ENCODE results near the gene WFS1. TPM values are rescaled to one million over a fixed set of nuclear protein-coding genes. Genes with fewer than 3 reads are reported as not detected.

WFS1 gene
- total RNA-seq, 1 experiment from 2014 or later, result 10.9 TPM

GRCh38 chr4:6271206-6271605 is 1.6 kb downstream of the WFS1 start:
- no peak for DNase-seq (ENCODE audit: low read depth, low spot score)
- in situ Hi-C loops (cut with HindIII; ENCODE audit: low pct_unique_long_range_greater_than_20kb, low sequenced_read_pairs), result loop anchor here (25.0 kb wide), 1 partner anchor 116 kb away; no protein-coding TSS in a partner anchor

DNA sequence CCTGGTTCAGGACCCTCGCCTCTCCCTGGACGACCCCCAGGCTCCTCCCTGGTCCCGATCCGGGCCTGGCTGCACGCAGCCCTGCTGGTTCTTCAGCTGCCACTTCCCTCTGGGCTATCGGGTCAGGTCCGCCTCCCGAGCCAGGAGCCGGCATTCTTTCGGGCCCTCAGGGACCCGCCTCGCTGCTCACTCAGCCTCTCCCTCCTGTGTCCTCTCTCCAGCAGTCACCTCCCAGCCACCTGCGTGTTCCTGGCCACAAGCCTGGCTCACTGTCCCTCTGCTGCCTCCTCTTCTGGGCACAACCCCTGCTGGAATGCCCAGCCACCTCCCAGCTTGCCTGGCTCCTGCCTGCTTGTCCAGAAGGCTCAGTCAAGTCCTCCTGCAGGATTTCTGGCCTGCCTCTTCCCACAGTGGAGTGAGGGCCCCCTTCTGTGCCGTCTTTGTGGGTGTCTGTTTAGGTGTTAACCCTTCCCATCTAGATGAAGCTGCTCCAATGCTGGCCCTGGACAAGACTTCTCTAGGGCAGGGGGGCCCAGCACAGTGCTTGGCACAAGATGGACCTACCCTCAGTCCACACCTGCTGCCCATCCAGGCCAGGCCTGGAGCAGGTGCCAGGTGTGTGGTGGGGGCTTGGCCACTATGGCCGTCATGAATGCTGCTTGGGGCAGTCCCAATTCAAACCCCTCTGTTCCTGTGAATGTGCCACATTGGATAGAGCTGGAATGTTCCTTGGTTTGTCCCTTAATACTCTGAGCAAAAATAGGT is 2.2 kb downstream of the WFS1 start:
- in situ Hi-C loops (cut with HindIII; ENCODE audit: low pct_unique_long_range_greater_than_20kb, low sequenced_read_pairs), result loop anchor here (25.0 kb wide), 1 partner anchor 115 kb away; no protein-coding TSS in a partner anchor
- no peak for DNase-seq (ENCODE audit: low read depth, low spot score)

DNA sequence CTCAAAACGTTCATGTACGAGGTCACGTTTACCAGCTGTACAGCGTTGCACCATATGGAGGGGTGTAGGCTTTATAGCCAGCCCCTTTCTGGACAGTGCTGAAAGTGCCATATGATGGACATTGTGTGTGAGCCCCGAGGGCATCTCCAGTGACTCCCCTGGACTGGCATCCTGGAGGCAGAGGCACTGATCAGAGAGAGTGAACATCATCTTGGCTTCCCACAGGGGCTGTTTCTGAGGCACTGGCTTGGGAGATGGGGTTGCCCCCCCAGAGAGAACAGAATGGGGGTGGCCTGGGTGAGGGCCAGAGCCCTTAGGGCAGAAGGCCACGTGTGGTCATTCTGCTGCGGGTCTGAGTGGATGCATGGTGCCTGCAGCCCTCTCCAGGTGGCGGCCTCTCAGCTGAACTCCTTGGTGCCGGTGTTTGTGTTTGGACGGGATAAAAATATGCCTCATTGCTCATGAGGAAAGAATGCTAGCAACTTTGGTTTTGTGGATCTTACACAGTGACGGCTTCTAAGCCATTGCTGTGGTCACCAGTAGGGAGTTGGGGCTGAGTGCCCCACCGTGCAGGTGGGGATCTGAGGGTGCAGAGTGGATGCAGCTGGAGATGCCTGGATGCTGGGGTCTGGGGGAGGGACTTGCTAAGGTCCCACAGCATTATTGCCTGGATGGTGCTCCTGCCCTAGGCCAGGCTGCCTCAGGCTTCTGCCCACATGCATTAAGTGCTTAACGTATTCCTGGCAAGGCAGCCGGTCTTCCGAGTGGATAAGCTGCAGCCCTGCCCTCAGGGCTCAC is 3.4 kb downstream of the WFS1 start:
- DNase-seq (ENCODE audit: low read depth, low spot score), result no peak
- in situ Hi-C loops (cut with HindIII; ENCODE audit: low pct_unique_long_range_greater_than_20kb, low sequenced_read_pairs), result loop anchor here (25.0 kb wide), 1 partner anchor 114 kb away; no protein-coding TSS in a partner anchor

GRCh38 chr4:6273661-6273990 is 4.0 kb downstream of the WFS1 start:
- in situ Hi-C loops (cut with HindIII; ENCODE audit: low pct_unique_long_range_greater_than_20kb, low sequenced_read_pairs), result loop anchor here (25.0 kb wide), 1 partner anchor 114 kb away; no protein-coding TSS in a partner anchor

GRCh38 chr4:6275351-6275750 is 5.7 kb downstream of the WFS1 start:
- no peak for DNase-seq (ENCODE audit: low read depth, low spot score)
- in situ Hi-C loops (cut with HindIII; ENCODE audit: low pct_unique_long_range_greater_than_20kb, low sequenced_read_pairs), result no loop called here

More at GRCh38 chr4:6273661-6273990, 4.0 kb downstream of the WFS1 start:
- no peak for DNase-seq (ENCODE audit: low read depth, low spot score)

DNA sequence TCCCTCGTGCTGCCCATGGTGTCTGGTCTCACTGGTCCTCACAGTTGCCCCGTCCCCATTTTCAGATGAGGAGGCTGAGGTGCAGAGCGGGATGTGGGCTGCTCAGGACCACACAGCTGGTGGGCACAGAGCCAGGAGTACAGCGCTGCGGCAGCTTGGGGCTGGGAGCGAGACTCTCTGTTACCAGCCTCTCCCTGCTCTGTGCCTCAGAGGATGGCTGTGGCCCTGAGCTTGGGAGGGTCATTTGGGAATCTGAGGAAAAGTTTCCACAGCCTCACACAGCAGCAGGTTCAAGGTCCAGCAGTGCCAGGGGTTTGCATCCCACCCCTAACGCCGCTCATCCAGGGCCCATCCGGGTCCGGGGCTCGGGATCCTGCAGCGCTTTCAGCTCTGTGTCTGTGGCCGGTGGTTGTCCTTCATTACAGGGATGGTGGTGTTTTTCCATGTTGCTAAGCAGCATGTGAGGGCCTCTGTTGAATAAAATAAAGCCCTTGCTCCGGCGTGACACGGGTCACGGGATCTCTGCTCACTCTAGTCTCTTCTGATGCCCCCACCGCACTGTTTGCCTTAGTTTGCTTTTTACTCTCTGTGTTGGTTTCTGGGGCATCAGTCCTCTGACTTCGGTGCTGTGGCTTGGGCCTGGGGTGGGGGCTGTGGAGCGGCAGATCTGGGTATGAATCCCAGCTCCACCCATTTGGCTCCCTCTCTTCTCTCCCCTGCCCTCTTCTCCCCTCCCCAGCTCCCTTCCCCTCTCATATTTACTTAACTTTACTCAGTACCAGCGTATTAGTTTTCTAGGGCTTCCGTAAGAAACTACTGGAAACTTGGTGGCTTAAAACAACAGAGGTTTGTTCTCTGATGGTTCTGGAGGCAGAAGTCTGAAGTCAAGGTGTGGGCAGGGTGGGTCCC is 6.5 kb downstream of the WFS1 start:
- DNase-seq (ENCODE audit: low read depth, low spot score), result no peak
- in situ Hi-C loops (cut with HindIII; ENCODE audit: low pct_unique_long_range_greater_than_20kb, low sequenced_read_pairs), result no loop called here

GRCh38 chr4:6277139-6277802 is 7.6 kb downstream of the WFS1 start:
- in situ Hi-C loops (cut with HindIII; ENCODE audit: low pct_unique_long_range_greater_than_20kb, low sequenced_read_pairs), result no loop called here

DNA sequence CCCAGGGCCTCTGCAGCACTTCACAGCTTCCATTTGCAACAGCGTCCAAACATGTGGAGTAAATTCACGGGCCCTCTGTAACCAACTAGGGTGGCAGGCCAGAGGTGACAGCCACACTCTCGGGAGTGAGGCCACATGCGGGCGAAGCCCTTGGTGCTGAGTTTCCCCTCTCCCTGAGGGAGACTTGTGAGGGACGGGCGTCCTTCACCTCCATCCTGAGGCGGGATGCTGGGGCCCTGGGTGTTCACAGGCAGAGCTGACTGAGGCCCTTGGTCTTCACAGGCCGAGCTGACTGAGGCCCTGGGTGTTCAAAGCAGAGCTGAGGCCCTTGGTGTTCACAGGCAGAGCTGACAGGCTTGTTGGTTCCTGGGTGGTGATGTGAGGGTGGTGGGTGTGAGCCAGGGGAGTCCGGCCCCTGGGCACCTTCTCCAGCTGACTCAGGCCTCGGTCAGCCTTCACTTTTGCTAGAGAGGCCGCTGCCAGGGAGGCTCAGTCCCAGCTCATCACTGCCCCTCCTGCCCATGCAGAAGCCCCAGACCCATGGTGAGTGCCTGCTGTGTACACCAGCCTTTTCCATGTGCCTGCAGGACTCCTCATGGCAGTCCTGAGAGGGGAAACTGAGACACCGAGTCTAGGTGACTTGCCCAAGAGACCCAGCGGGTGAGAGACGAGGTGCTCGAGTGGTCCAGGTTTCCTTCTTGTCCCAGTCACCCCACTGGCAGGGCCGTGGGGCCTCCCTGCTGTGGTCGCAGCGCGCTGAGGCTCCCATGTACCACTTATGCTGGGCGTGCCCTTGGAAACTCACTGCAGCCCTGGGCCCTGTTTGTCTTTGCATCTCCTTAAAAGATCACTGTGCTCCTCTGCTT is 8.5 kb downstream of the WFS1 start:
- no peak for DNase-seq (ENCODE audit: low read depth, low spot score)
- in situ Hi-C loops (cut with HindIII; ENCODE audit: low pct_unique_long_range_greater_than_20kb, low sequenced_read_pairs), result no loop called here

More at GRCh38 chr4:6277139-6277802, 7.6 kb downstream of the WFS1 start:
- DNase-seq (ENCODE audit: low read depth, low spot score), result no peak

GRCh38 chr4:6278801-6279197 is 9.1 kb downstream of the WFS1 start:
- in situ Hi-C loops (cut with HindIII; ENCODE audit: low pct_unique_long_range_greater_than_20kb, low sequenced_read_pairs), result no loop called here
- no peak for DNase-seq (ENCODE audit: low read depth, low spot score)

- DNase-seq (ENCODE audit: low read depth, low spot score), result no peak
- in situ Hi-C loops (cut with HindIII; ENCODE audit: low pct_unique_long_range_greater_than_20kb, low sequenced_read_pairs), result no loop called here
These were observed 10.1 kb downstream of the WFS1 start for GRCh38 chr4:6279582-6280289.

GRCh38 chr4:6280365-6280996 is 10.8 kb downstream of the WFS1 start:
- in situ Hi-C loops (cut with HindIII; ENCODE audit: low pct_unique_long_range_greater_than_20kb, low sequenced_read_pairs), result no loop called here

DNA sequence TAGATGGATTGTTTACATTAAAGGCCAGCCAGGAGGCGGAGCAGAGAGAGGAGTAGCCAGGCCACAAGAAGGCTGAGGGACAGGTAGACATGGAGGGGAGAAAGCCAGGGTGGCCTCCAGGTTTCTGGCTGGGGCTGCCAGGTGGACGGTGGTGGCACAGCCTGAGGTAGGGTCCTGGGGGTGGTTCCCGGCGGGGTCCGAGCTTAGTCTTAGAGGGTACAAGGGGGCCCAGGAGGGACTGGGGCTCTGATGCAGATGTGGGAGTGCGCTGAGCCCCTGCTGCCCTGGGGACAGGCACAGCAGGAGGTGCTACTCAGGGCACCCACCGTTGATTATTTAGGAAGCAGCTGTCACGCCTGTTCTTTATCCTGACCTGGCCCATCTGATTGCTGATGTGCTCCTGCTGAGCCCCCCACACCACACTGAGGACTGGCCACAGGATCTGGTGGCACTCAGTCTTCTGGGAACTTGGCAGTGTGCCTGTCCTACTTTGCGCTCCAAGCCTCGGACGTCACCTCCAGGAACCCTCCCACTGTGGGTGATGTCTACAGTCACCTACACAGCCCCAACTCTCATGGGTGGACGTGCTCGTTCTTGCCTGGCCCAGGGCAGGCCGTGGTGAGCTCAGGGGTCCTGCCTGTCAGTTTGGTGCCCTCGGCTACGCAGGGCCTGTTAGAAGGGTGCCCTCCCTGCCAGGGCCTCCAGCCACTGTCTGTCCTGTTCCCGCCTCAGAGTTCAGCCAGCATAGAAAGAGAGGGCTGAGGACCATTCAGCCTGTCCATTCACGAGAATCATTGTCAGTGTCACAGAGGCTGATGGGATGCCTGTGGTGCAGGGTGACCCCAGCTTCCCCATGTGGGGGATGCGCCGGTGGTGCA is 12.0 kb downstream of the WFS1 start:
- in situ Hi-C loops (cut with HindIII; ENCODE audit: low pct_unique_long_range_greater_than_20kb, low sequenced_read_pairs), result no loop called here
- DNase-seq (ENCODE audit: low read depth, low spot score), result no peak

More at GRCh38 chr4:6280365-6280996, 10.8 kb downstream of the WFS1 start:
- DNase-seq (ENCODE audit: low read depth, low spot score), result no peak

DNA sequence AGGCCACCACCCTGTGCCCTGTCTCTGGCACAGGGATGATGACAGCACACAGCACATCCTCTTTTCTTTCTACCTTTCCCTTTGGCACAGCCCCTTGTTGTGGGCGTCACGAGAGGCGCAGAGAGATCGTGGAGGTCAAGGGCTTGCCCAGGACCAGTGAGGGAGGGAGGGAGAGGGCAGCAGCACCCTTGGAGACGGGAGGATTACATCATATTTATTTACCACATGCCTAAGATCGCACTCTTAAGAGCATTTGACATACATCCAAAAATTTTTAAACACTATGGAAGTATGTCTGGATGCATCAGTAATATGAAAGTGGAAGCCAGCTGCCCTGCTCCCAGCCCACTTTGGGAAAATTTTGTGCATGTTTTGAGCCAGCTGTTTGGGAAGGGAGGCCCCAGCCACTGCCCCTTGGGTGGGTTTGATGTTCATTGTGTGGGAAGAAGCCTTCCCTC is 12.7 kb downstream of the WFS1 start:
- in situ Hi-C loops (cut with HindIII; ENCODE audit: low pct_unique_long_range_greater_than_20kb, low sequenced_read_pairs), result no loop called here
- DNase-seq (ENCODE audit: low read depth, low spot score), result no peak

GRCh38 chr4:6283282-6283681 is 13.6 kb downstream of the WFS1 start:
- in situ Hi-C loops (cut with HindIII; ENCODE audit: low pct_unique_long_range_greater_than_20kb, low sequenced_read_pairs), result no loop called here
- no peak for DNase-seq (ENCODE audit: low read depth, low spot score)
